Mesenchymal stem cell (in vitro differentiated cells and primary cell): Measurements from ENCODE around the gene FCGR3B.
"Not testable (repeated sequence)": the region's sequence is repeated elsewhere in the genome, so short reads cannot be mapped to it uniquely, and the experiment has no call there.

ENCODE experiments used
- DNase-seq: peaks from one replicate; pipeline ENCODE4 v3.0.0-alpha.2; 2013
- H2AFZ ChIP-seq: one replicate; pipeline ENCODE4 v1.6.1; 2013; ENCODE audit warnings: low read depth, mild to moderate bottlenecking, control low read depth, inconsistent platforms, low read length, moderate library complexity
- H2AK5ac ChIP-seq: 2 replicates; pipeline ENCODE4 v1.6.1; 2013; ENCODE audit warnings: low read length, moderate library complexity, mild to moderate bottlenecking, inconsistent platforms; ENCODE audit not compliant: severe bottlenecking
- H2BK120ac ChIP-seq: one replicate; pipeline ENCODE4 v1.6.1; 2013; ENCODE audit warnings: low read depth, mild to moderate bottlenecking, inconsistent platforms, low read length, moderate library complexity
- H2BK12ac ChIP-seq, 2 experiments: one replicate each; pipeline ENCODE4 v1.6.1; 2013; ENCODE audit warnings: inconsistent platforms in 2 of 2, low read length in 2 of 2, mild to moderate bottlenecking in 2 of 2, moderate library complexity in 2 of 2, control low read depth in 1 of 2
- H2BK15ac ChIP-seq: one replicate; pipeline ENCODE4 v1.6.1; 2013; ENCODE audit warnings: mild to moderate bottlenecking, low read depth, inconsistent platforms; ENCODE audit not compliant: poor library complexity, severe bottlenecking
- H2BK5ac ChIP-seq: 2 replicates; pipeline ENCODE4 v1.6.1; 2013; ENCODE audit warnings: low read depth, mild to moderate bottlenecking, low read length, control low read depth, inconsistent platforms; ENCODE audit not compliant: poor library complexity, severe bottlenecking
- H3K14ac ChIP-seq, 2 experiments: one replicate each; pipeline ENCODE4 v1.6.1; 2013; ENCODE audit warnings: inconsistent platforms in 2 of 2, low read length in 2 of 2, control low read depth in 1 of 2, mild to moderate bottlenecking in 1 of 2, moderate library complexity in 1 of 2
- H3K18ac ChIP-seq, 2 experiments: one replicate each; pipeline ENCODE4 v1.6.1; 2013; ENCODE audit warnings: inconsistent platforms in 2 of 2, low read length in 2 of 2, control low read depth in 1 of 2, low read depth in 1 of 2, mild to moderate bottlenecking in 1 of 2
- H3K23ac ChIP-seq, 2 experiments: one replicate each; pipeline ENCODE4 v1.6.1; 2013; ENCODE audit warnings: inconsistent platforms in 2 of 2, low read length in 2 of 2, mild to moderate bottlenecking in 2 of 2, moderate library complexity in 2 of 2, control low read depth in 1 of 2
- H3K27ac ChIP-seq: 2 replicates; pipeline ENCODE4 v1.5.1; 2013; ENCODE audit warnings: mild to moderate bottlenecking, moderate library complexity, low read length, control low read depth, inconsistent platforms; ENCODE audit not compliant: poor library complexity, severe bottlenecking
- H3K27me3 ChIP-seq, 2 experiments: 2 replicates each; pipeline versions ENCODE4 v1.6.1 to v1.7.0; 2013; ENCODE audit warnings: low read length in 2 of 2, mild to moderate bottlenecking in 2 of 2, moderate library complexity in 2 of 2, control low read depth in 1 of 2, inconsistent platforms in 1 of 2; ENCODE audit not compliant: control insufficient read depth in 1 of 2, insufficient read depth in 1 of 2
- H3K36me3 ChIP-seq, 2 experiments: 2 replicates each; pipeline versions ENCODE4 v1.6.1 to v1.7.0; 2013; ENCODE audit warnings: low read length in 2 of 2, control low read depth in 1 of 2, inconsistent platforms in 1 of 2, low read depth in 1 of 2, mild to moderate bottlenecking in 1 of 2; ENCODE audit not compliant: insufficient read depth in 2 of 2, control insufficient read depth in 1 of 2
- H3K4ac ChIP-seq, 2 experiments: one replicate each; pipeline ENCODE4 v1.6.1; 2013; ENCODE audit warnings: inconsistent platforms in 2 of 2, low read length in 2 of 2, mild to moderate bottlenecking in 2 of 2, moderate library complexity in 2 of 2, control low read depth in 1 of 2, low read depth in 1 of 2
- H3K4me1 ChIP-seq: 2 replicates; pipeline ENCODE4 v1.6.1; 2013; ENCODE audit warnings: low read depth, low read length, control low read depth; ENCODE audit not compliant: control insufficient read depth, insufficient read depth
- H3K4me2 ChIP-seq: 2 replicates; pipeline ENCODE4 v1.6.1; 2013; ENCODE audit warnings: low read length, mild to moderate bottlenecking, inconsistent platforms; ENCODE audit not compliant: poor library complexity, severe bottlenecking
- H3K4me3 ChIP-seq, 2 experiments: 2 replicates each; pipeline versions ENCODE4 v1.5.1 to v1.7.0; 2013; ENCODE audit warnings: low read length in 2 of 2, mild to moderate bottlenecking in 2 of 2, control low read depth in 1 of 2, low read depth in 1 of 2; ENCODE audit not compliant: insufficient read depth in 1 of 2
- H3K79me1 ChIP-seq: replicated peaks from 2 replicates; pipeline ENCODE4 v1.6.1; 2013; ENCODE audit warnings: mild to moderate bottlenecking, control low read depth, low read length, inconsistent platforms; ENCODE audit not compliant: poor library complexity, severe bottlenecking
- H3K9ac ChIP-seq: 2 replicates; pipeline ENCODE4 v1.7.0; 2013; ENCODE audit warnings: mild to moderate bottlenecking, low read length, moderate library complexity
- H3K9me3 ChIP-seq: 2 replicates; pipeline ENCODE4 v1.7.0; 2013; ENCODE audit warnings: mild to moderate bottlenecking, low read length; ENCODE audit not compliant: control insufficient read depth
- H4K8ac ChIP-seq: one replicate; pipeline ENCODE4 v1.6.1; 2013; ENCODE audit warnings: inconsistent platforms, mild to moderate bottlenecking, low read length, moderate library complexity
- H4K91ac ChIP-seq: one replicate; pipeline ENCODE4 v1.6.1; 2013; ENCODE audit warnings: mild to moderate bottlenecking, low read length, inconsistent platforms
- WGBS: methylation state at CpG from one replicate; pipeline ENCODE4 v1.1.7; 2013; ENCODE audit warnings: mixed read lengths; 5-methylcytosine and 5-hydroxymethylcytosine counted together

FCGR3B gene

GRCh38 chr1:161588596-161588995, 42.4 kb downstream of the FCGR3B start:
- H2AK5ac ChIP-seq, H4K8ac ChIP-seq, H2BK15ac ChIP-seq, H2BK12ac ChIP-seq, H3K9me3 ChIP-seq, H2BK120ac ChIP-seq, H4K91ac ChIP-seq, H3K4me3 ChIP-seq, H3K9ac ChIP-seq, H2AFZ ChIP-seq, H3K18ac ChIP-seq, H3K4ac ChIP-seq, DNase-seq, H2BK5ac ChIP-seq, H3K14ac ChIP-seq, H3K79me1 ChIP-seq, H3K23ac ChIP-seq, H3K4me2 ChIP-seq, H3K27ac ChIP-seq, H3K4me1 ChIP-seq, H3K36me3 ChIP-seq, H3K27me3 ChIP-seq: not testable (repeated sequence)
- no CpG with 5 or more reads among the region's 6 CpGs for WGBS

DNA sequence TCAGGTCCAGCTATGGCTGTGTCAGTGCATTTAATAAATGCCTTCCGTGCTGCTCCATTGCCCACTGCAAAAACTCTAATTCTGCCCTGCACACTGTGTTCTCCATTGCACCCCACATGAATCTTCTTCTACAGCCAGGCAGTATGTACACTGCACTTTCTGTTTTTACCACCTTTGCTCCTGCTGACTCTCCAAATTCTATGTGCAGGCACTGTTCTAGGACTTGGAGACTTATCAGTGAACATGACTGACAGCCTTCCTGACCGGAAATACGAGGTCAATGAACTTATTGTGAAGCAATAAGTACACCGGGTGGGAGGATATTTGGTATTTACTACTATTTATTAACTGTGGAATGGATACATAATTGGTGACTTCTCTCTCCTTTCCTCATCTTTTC, 48.1 kb downstream of the FCGR3B start:
- H3K23ac ChIP-seq, H3K18ac ChIP-seq, H3K79me1 ChIP-seq, H3K9me3 ChIP-seq, H3K4me2 ChIP-seq, H3K4me1 ChIP-seq, H2BK12ac ChIP-seq, H3K27ac ChIP-seq, H3K4me3 ChIP-seq, H3K4ac ChIP-seq, DNase-seq, H2BK5ac ChIP-seq, H3K27me3 ChIP-seq, H2AFZ ChIP-seq, H3K14ac ChIP-seq, H4K91ac ChIP-seq, H3K36me3 ChIP-seq, H3K9ac ChIP-seq, H2BK120ac ChIP-seq, H4K8ac ChIP-seq, H2AK5ac ChIP-seq, H2BK15ac ChIP-seq: not testable (repeated sequence)
- no CpG with 5 or more reads among the region's 4 CpGs for WGBS

- H3K79me1 ChIP-seq, H3K4me2 ChIP-seq, H2BK12ac ChIP-seq, H3K9ac ChIP-seq, H3K9me3 ChIP-seq, H4K8ac ChIP-seq, H2BK120ac ChIP-seq, H3K14ac ChIP-seq, H3K23ac ChIP-seq, DNase-seq, H3K4me1 ChIP-seq, H4K91ac ChIP-seq, H3K36me3 ChIP-seq, H2AK5ac ChIP-seq, H3K27ac ChIP-seq, H3K18ac ChIP-seq, H2AFZ ChIP-seq, H3K4ac ChIP-seq, H2BK5ac ChIP-seq, H2BK15ac ChIP-seq, H3K4me3 ChIP-seq, H3K27me3 ChIP-seq: not testable (repeated sequence)
- WGBS, result no CpG with 5 or more reads among the region's 4 CpGs
These were observed 50.0 kb downstream of the FCGR3B start for GRCh38 chr1:161580879-161581537.

GRCh38 chr1:161579856-161580507, 51.0 kb downstream of the FCGR3B start:
- H4K91ac ChIP-seq, H3K36me3 ChIP-seq, H2AK5ac ChIP-seq, H3K9me3 ChIP-seq, H3K79me1 ChIP-seq, H3K4me2 ChIP-seq, H3K27me3 ChIP-seq, H2BK15ac ChIP-seq, H3K4me3 ChIP-seq, H2BK120ac ChIP-seq, H3K14ac ChIP-seq, DNase-seq, H4K8ac ChIP-seq, H2BK12ac ChIP-seq, H3K27ac ChIP-seq, H3K9ac ChIP-seq, H2AFZ ChIP-seq, H3K23ac ChIP-seq, H3K4me1 ChIP-seq, H2BK5ac ChIP-seq, H3K18ac ChIP-seq, H3K4ac ChIP-seq: not testable (repeated sequence)
- WGBS, result no CpG with 5 or more reads among the region's 8 CpGs
